GM11168 (cell line): ENCODE results near the gene GRIN2A.

Experiments
- in situ Hi-C: fragments of 300-500 bp; cut with MboI; formaldehyde crosslinking; loops from one replicate; pipeline ENCODE4 v1.12.0; 2022; ENCODE audit warnings: low sequenced_read_pairs; ENCODE audit not compliant: unreplicated experiment

Gene GRIN2A

DNA sequence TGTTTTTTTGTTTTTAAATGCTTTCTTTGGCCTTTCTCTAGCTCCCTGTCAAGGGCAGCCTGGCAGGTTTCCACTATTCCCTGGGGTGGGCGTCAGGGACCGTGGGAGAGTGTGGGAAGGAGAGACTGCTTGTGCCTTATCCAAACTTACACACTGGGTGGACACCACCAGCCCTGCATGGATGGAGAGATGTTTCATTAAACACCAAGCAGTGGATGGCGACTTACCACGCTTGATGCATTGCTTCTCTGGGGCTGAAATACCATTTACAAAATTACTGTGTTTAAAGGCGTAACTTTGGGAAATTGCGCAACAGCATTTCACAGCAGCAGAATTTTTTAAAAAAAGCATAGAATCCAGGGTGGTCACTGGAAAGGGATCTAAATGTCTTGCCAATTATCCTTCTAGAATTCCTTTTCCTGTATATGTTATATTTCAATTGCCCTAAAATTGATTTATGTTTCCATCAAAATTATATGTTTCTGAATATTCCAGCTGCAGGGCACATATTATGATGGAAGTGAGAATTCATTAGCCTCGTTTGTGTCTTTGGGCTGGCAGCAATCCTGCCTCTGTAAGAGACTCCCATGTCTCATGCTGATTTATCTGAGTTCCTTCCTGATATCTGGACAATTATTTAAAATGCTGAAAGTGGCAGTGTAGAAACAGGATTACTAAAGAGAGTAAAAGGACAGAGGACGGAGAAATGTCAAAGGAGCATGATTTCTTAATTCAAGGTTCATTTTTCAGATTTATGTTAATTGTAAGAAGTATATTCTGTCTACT, 247.3 kb downstream of the GRIN2A start:
- in situ Hi-C loops = no loop called here

DNA sequence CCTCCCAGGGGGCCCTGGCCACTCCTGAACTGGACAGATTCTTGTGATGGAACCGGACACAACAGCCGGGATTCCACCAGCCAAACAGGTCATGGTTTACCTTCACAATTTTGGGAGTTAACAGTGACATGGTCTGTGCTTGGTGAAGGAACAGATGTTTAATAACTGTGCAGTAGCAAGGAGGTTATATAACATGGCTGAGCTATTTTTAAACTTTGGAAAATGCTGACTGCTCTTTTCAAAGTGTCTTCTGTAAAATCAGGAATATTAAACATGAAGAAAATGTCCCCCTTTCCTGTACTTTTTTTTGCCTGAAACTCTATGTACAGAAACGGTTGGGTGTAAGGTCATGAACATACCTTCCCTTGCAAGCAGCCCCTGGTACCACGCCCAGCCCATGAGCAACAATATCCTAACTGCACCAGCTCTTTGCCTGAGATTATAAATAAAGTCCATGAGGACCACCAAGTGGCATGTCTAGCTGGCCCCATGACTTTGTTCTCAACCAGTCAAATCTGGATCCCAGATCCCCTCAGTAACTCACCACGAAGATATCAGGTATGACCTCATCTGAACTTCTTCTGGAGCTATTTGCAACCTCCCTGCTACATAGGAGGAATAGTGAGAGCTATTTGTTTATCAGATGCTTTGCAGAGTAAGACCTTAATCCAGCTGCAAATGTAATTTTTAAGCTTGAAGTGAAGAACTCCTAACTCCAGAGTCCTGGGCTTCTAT, 249.1 kb downstream of the GRIN2A start:
- in situ Hi-C loops = no loop called here

DNA sequence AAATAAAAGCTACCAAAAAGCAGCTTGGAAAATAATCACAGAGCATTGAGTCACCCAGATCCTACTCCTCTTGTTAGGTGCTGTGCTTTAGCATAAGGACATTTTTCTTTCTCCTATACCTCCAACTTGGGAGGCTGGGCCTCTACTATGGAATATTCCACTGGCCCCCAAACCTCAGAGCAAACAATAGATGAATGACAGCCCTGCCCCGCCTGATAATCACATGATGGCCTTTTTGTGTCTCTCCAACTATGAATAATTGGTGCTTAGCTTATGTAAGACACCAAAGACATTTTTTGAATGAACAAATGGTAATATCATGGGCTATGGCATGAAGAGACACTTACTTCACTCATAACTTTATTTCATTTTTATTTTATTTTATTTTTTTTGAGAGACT, 250.2 kb downstream of the GRIN2A start:
- in situ Hi-C loops = no loop called here

DNA sequence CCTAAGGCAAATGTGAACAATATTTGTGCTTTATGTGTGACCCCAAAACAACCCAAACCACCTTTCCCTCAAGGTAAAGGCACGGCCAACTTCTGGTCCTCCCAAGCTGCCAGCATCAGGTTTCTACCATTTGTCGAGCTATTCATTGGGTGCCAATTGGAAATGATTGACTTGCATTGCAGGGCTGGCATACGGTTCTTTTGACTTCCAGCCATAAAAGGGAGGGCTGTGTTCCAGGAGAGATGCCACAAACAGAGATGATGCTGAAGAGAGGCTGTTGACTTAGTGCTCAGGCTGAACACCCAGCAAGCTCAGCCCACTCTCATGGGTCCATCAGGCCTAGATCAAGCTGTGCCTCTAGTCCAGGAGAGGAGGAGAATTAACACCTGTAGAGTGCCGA, 252.4 kb downstream of the GRIN2A start:
- in situ Hi-C loops = no loop called here

DNA sequence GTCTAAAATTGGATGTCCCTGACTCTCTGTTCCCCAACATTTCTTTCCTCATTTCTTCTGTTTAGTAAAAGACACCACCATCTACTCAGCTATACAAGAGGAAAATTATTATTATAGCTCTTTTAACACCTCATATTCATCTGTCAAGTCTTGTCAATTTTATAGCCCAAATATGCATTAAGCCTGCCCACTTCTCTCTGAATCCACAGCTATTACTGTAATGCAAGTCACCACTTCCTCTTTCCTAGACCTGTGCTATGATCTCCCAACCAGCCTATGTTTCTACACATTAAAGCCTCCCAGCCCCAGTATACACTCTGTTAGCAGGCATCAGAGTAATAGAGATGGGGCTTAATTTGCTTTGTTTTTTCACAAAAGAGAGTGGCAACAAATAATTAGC, 252.9 kb downstream of the GRIN2A start:
- in situ Hi-C loops = no loop called here

DNA sequence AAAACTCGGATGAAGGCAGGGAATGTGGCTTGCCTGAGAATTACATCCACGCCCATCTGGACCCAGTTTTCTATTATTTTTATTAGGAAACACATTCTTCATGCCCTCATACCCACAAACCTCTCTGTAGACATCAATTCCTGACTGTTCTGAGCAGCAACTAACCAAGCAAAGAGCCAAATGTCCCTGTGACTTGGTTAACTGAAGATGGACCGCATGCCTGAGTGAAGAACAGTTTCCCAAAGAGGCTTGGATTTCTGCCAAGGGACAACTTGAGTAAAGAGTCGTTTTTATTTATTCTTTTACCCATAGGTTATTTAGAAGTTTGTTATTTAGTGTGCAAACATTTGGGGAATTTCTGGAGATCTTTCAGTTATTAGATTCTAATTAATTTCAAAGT, 259.8 kb downstream of the GRIN2A start:
- in situ Hi-C loops = no loop called here

DNA sequence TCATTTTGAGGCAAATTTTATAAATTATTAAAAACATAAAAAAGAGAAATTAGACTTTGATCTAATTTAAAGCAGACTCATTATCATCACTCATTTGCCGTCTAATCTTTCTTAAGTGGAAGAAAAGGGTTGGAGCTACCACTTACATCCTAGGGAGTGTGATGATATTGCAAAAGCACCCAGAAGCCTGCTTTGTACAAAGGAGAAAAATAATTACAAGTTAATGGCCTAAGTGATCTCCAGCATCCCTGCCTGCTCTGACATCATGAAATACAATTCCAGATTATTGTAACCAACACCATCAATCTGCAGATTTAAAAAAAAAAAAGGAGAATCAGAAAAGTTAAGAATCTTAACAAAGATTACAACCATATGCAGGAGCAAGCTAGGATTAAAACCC, 260.2 kb downstream of the GRIN2A start:
- in situ Hi-C loops = no loop called here

DNA sequence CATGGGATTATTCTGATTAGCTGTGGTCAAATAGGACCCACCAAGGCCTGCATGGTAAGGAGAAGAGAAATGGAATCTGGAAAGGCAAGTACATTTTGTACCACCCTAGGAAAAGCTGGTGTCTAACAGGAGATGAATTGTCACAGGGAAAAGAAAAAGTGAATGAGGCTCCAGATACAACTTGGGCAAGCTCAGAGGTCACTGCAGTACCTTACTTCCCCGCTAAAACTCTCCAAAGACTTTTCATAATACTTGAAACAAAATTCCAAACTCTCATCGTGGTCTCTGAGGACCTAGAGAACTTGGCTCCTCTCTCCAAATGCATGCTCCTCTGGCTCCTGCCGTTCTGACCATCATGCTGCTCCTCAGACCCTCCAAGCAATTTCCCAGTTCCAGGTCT, 262.8 kb downstream of the GRIN2A start:
- in situ Hi-C loops = no loop called here

DNA sequence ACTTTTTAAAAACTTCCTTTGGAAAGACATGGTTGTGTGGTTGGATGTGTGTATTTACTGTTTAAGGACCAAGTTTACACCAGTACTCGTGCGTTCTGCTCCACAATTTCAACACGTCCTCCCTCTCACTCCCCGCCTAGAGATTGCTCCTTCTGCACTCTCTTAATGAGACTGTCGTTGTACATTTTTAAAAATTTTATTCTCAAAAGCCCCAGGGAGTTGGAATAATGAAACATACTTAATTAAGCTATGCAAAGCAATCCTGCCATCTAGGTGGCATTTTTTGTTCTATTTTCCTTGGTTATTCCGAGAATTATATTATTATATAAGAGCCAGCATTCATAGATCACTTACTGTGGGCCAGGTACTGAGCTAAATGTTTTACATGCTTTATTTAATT, 264.5 kb downstream of the GRIN2A start:
- in situ Hi-C loops = no loop called here

DNA sequence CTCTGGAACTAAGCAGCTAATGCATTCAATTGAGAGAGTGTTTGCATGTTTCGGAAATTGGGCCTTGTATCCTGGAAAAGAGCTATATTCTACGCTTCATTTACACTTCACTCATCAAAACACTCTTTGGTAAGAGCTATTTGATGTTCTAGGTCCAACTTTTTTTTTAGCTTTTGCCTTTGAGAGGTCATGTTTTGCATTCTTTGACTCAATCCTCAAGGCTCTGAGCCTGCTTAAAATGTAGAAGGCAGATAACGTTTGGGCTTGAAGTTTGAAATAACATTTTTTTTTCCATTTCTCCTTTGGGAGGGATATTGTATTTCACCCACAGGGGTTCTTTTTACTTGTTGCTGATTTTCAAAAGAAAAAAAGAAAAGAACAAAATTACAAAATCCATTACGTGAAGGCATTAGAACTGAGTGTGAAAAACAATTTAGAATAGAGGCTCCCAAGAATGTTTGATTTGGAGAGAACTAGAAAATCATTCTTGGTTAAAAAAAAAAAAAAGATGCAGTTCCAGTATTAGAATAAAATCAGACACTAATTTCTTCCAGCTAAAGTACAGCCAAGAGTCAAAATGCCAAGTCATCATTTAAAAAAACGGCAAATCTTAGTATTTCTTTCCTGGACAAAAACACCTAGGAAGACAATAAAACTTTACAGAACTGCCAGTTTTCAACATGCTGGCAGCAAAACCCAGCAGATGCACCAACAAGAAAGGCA, 268.5 kb downstream of the GRIN2A start:
- in situ Hi-C loops = no loop called here

DNA sequence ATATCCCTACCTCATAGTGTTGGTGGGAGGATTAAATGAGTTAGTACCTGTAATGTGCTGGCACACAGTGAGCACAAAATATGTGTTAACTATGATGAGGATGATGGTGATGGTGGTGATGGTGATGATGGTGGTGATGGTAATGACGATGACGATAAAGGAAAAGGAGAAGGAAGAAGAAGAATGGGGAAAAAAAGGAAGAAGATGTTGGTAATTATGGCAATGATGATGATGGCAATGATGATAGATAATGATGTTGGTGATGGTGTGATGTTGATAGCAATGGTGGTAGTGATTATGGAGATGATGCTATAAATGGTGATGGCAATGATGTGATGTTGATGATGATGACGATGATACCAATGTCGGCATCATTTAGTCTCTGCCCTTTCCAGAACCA, 270.2 kb downstream of the GRIN2A start:
- in situ Hi-C loops = no loop called here

DNA sequence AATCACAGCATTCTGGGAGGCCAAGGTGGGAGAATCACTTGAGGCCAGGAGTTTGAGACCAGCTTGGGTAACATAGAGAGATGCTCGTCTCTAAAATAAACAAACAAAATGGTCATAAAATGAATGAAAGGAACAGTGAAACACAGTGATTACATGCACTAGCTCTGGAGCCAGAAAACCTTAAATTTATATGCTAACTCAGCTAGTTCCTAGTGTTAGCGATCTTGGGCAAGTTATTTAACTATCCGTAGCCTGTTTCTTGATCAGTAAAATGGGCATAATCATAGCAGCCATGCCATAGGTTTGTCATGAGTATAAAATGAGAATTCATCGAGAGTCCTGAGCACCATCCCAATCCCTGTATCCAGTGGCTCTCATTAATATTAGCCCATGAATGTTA, 271.0 kb downstream of the GRIN2A start:
- in situ Hi-C loops = no loop called here

DNA sequence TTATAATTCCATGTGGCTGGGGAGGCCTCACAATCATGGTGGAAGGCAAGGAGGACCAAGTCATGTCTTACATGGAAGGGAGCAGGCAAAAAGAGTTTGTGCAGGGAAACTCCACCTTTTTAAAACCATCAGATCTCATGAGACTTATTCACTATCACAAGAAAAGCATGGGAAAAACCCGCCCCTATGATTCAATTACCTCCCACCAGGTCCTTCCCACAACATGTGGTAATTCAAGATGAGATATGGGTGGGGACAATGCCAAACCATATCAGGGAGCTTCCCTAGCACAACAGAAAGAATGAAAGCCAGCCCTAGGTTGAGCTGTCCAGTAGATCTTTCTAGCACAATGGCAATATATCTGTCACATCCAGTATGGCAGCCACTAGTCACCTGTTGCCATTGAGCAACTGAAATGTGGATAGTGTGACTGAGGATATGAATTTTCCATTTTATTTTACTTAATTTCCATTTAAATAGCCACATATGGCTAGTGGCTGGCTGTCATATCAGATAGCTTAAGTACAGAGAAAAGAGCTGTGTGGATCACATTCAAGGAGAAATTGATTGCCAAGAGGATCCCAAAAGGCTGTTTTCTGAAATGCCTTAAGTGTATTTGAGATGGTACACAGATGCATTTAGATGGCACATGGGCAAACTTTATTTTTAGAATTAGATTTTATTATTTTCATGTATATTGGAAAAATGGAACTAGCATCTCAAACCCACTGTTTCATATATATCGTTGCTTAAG, 273.0 kb downstream of the GRIN2A start:
- in situ Hi-C loops = no loop called here

DNA sequence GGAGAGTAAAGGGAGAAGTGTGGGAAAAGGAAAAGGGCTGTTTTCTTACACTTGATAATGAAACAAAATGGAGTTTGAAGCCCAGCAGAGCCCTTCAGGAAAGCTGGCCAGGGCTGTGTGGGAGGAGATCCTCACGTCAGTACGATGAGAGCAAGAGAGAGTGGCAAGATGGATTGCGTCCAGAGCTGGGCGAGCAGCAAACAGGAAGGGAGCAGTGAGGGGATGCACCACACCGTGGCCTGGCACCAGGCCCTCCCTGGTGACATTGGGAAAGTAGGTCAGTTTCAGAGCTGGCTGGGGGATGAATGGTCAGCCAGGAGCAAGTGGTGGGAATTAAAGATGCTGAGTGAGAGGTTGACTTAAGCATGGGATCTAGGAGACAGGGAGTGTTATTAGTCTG, 273.6 kb downstream of the GRIN2A start:
- in situ Hi-C loops = no loop called here

DNA sequence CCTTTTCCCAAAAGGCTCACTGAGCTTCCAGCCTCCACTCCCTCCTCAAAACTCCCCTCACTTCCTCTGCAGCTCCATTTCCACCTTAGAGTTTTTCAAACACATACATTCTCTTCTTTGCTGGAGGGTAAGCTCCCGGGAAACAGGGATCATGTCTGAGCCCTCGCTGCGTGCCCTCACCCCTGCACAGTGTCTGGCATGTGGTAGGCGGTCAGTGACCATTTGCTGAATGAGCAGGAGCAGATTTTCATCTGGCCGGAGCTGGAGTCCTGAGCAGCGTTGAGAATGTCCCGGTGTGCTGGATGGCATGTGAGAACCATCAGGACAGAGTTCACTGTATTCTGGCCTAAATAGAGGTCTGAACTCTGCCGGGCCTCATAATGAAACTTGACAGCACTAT, 274.5 kb downstream of the GRIN2A start:
- in situ Hi-C loops = no loop called here

DNA sequence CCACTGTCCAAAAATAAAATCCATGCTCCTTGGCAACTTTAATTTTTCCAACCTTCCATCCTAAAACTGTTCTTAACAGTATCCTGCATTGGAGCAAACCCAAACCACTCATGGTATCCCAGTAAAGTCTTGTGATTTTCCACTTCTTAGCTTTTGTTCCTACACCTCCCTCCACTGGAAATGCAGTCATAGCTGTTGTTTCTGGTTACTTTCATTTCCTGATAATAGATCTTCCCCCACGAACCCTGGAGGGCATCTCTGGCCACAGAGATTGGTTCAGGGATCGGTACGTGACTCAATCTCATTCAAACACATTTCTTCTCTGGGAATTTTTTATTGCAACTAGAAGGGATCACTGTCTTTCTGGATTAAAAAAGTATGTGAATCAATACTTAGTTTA, 276.0 kb downstream of the GRIN2A start:
- in situ Hi-C loops = no loop called here

DNA sequence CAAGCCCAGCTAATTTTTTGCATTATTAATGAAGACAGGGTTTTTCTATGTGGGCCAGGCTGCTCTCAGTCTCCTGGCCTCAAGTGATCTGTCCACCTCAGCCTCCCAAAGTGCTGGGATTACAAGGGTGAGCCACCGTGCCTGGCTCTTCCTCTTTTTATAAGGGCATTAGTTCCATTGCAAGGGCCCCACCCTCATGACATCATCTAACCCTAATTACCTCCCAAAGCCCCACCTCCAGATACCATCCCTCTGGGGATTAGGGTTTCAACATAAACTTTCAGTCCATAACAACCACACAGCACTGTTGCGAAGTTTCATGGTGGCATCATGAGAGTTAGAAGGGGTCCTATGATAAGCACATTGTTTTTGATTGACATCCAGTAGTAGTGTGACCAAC, 277.7 kb downstream of the GRIN2A start:
- in situ Hi-C loops = no loop called here

DNA sequence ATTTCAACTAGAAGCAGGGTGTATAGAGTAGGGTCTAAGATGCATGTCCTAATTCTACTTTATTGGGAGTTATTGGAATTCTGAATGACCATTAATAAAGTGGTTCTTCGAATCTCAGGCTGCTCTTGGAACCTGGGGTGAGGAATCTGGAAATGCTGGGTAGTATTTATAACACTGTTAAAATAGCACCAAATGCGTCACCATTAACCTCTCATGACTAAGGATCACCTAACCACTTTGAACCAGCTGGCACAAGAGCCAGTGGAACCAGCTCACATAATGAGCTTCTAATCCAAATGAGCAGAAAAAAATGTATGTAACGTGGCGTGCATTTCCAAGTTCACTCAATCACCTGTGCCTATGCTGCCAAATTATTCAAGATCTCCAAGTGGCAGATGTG, 281.7 kb downstream of the GRIN2A start:
- in situ Hi-C loops = no loop called here

DNA sequence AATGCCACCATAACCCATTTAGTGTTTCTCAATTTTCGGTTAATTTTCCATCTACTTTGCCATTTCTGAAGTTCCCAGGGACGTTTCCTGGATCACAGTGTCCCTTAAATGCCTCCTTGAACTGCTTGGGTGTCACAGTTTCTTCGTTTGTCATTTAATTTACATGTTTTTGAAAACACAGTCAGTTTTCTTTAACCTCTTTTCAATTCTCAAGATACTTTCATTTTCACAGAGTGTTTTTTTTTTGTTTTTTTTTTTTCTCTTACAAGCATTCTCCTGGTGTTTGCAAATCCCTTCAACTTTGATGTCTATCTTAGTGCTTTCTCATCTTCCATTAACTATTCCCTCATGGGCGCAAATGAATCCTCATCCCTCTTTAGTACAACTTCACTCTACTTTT, 283.7 kb downstream of the GRIN2A start:
- in situ Hi-C loops = no loop called here

DNA sequence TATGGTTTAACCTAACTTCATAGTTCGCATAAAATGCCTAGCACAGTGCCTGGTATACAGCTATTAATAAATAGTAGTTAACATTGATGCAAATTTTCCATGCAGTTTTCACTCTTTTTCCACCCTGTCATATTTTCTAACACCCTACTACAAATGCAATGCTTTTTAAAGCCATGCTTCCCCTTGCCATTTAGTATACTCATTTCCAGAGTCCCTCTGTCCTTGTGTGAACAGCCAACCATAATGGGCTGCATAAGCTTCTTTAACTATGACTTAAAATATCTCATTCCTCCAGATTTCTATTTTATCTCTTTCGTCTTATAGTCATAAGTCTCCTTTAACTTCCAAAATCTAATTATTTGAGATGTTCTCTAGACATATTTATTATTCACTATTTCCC, 284.1 kb downstream of the GRIN2A start:
- in situ Hi-C loops = no loop called here

DNA sequence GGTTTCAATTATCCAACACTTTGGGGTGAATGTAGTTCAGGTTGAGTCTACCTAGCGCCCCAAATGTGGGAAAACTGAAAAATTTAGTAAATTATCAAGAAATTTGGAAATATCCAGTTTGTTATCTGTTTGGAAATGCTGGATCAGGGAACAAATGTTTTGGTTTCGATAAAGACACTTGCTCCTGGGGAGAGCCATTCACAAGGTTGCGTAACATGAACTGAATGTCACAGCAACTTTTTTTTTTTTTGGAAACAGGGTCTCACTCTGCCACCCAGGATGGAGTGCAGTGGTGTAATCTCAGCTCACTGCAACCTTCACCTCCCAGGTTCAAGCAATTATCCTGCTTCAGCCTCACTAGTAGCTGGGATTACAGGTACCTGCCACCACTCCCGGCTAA, 286.4 kb downstream of the GRIN2A start:
- in situ Hi-C loops = no loop called here
